Measurements from ENCODE around the gene CSF2RB.

The CSF2RB gene

DNA sequence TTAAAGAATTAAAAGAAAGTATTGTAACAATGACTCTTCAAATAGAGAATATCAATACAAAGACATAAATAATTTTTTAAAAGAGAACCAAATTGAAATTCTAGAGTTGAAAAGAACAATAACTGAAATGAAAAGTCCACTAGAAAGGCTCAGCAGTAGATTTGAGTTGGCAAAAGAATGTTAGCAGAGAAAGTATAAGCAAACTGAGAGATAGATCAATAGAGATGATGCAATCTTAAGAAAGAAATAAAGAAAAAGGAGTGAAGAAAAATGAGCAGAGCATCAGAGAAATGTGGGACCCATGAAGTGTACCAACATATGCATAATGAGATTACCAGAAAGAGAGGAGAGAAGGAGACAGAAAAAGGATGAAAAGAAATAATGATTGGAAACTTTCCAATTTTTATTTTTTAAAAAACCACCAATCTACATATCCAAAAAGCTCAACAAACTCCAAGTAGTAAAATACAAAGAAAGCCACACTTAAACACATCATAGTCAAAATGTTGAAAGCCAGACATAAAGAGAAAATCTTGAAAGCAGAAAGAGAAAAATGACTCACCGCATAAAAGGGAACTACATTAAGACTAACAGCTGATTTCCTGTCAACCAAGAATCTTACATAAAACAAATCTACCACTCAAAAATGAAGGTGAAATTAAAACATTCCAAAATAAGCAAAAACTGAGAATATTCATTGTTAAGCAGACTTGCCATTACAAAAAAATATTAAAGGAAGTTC lies 31.8 kb upstream of the CSF2RB start:
- no peak overlapping the region for H3K27ac ChIP-seq
- no peaks in the 10 kb centered on the region for H3K36me3 ChIP-seq
- H3K27me3 ChIP-seq = peaks cover 0 to 15% of the 10 kb centered on the region in 2 donors
- H3K9me3 ChIP-seq = peaks cover 6 to 21% (median 20%) of the 10 kb centered on the region in 3 donors
- H3K4me1 ChIP-seq = no peaks in the 10 kb centered on the region
- DNase-seq = no peak
- no peak overlapping the region for H3K4me3 ChIP-seq
- TF ChIP-seq, protein P1, sequence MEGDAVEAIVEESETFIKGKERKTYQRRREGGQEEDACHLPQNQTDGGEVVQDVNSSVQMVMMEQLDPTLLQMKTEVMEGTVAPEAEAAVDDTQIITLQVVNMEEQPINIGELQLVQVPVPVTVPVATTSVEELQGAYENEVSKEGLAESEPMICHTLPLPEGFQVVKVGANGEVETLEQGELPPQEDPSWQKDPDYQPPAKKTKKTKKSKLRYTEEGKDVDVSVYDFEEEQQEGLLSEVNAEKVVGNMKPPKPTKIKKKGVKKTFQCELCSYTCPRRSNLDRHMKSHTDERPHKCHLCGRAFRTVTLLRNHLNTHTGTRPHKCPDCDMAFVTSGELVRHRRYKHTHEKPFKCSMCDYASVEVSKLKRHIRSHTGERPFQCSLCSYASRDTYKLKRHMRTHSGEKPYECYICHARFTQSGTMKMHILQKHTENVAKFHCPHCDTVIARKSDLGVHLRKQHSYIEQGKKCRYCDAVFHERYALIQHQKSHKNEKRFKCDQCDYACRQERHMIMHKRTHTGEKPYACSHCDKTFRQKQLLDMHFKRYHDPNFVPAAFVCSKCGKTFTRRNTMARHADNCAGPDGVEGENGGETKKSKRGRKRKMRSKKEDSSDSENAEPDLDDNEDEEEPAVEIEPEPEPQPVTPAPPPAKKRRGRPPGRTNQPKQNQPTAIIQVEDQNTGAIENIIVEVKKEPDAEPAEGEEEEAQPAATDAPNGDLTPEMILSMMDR (IDR thresholded peaks at IDR 0.05) = no peak
- intact Hi-C loops (cut with DNase I; ENCODE audit: low total_unique reads) = no loop called here

DNA sequence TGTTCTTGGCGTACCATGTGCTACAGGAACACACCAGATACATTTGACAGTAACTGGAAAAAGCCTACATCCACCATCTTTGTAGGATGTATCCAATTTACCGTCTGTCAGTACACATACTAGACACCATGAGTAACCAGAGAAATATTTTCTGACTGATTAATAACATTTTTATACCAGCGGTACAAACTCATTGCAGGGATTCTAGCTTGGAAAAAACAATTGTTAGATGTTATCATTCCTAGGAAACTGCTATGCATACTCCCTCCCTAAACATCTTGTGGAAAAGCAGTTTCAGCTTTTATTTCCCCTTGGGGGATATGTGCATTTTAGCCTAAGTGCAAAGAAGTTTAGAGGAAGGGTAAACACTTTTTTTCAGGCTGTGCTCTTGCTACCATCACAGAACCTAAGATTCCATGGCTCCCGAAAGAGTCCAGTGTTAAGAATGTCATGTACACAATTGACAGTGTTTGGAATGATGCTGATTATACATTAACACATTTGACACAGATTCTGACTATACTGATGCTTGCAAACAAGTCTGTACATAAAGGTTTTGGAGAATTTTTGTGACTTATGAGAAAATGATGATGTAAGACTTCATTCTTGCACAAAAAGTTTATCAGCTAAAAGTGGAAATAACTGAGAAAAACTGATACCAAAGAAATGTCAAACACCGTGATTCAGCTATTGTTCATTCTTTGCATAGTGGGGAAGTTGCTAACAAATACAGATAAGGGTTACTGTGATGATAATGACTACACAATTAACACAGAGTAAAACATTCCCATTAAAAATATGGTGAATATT lies 28.9 kb upstream of the CSF2RB start:
- Histone ChIP-seq H3K27ac (no peak overlapping the region), H3K27me3 (peaks cover 0 to 5% of the 10 kb centered on the region in 2 donors), H3K36me3 (no peaks in the 10 kb centered on the region), H3K4me3 (no peak overlapping the region), H3K4me1 (no peaks in the 10 kb centered on the region), H3K9me3 (peaks cover 6 to 21% (median 20%) of the 10 kb centered on the region in 3 donors)
- no peak for DNase-seq
- intact Hi-C loops (cut with DNase I; ENCODE audit: low total_unique reads) = no loop called here
- TF ChIP-seq, protein P1 (IDR thresholded peaks at IDR 0.05) = no peak

DNA sequence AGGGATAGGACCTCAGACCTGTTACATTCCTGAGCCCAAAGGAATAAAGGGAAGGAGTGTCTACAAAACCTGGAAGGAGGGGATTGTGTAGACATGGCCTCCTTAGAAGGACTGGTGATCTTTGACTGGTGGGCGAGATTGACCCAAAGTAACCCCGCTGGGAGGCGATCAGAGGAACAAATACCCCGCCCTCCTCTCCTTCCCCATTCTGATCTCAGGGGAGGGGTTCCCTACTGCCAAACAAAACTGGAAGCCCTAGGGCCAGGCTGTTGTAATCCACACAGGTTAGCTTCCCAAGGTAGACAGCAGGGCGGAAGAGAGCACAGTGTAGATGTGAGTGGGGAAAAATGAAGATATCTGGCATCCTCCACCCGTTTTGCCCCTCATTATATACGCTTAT lies 28.0 kb upstream of the CSF2RB start:
- peaks cover 6 to 21% (median 20%) of the 10 kb centered on the region in 3 donors for H3K9me3 ChIP-seq
- no peak overlapping the region for H3K4me3 ChIP-seq
- H3K36me3 ChIP-seq = no peaks in the 10 kb centered on the region
- H3K27ac ChIP-seq = no peak overlapping the region
- no peak for DNase-seq
- TF ChIP-seq, protein P1 (IDR thresholded peaks at IDR 0.05) = no peak
- intact Hi-C loops (cut with DNase I; ENCODE audit: low total_unique reads) = no loop called here
- H3K4me1 ChIP-seq = no peaks in the 10 kb centered on the region
- peaks cover 0 to 5% of the 10 kb centered on the region in 2 donors for H3K27me3 ChIP-seq

DNA sequence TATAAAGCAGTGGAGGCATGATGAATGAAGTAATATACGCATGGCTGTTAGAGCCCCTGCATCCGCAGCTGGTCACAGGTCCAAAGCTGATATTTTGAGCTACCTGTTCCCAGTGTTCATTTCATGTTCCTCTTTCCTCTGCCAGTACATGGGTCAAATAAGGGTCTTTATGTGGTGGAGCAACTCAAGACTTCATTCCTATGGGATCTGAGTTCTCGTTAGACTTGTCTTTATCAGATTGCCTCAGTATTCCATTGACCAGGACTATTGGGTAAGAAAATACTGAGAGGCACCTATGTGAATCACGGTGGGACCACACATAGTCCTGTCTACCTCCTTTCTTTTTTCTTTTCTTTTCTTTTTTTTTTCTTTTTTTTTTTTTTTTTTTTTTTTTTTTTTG lies 27.4 kb upstream of the CSF2RB start:
- Histone ChIP-seq H3K27me3 (peaks cover 0 to 5% of the 10 kb centered on the region in 2 donors), H3K36me3 (no peaks in the 10 kb centered on the region), H3K4me1 (no peaks in the 10 kb centered on the region), H3K9me3 (peaks cover 2 to 19% (median 16%) of the 10 kb centered on the region in 3 donors), H3K27ac (no peak overlapping the region), H3K4me3 (no peak overlapping the region)
- intact Hi-C loops (cut with DNase I; ENCODE audit: low total_unique reads) = no loop called here
- TF ChIP-seq, protein P1 (IDR thresholded peaks at IDR 0.05) = no peak
- DNase-seq = no peak

DNA sequence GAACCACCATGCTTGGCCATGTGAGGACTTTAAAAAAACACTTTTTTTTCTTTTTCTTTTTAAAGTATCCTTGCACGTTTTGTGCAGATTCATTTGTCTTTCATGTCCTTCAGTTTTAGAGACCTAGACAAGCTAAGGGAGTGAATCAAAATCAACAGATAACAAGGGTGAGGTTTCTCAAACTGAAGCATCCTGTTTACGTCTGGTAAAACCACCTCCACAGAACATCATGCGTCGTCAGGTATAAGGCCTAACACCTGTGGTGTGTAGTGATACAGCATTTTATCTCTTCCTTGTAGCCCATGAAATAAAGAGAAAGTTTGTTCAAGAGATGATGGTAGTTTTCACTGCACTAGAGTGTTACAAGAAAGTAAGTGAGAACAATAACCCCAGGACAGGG lies 26.3 kb upstream of the CSF2RB start:
- peaks cover 0 to 5% of the 10 kb centered on the region in 2 donors for H3K27me3 ChIP-seq
- DNase-seq = no peak
- TF ChIP-seq, protein P1 (IDR thresholded peaks at IDR 0.05) = no peak

More for the DNA sequence above, 26.3 kb upstream of the CSF2RB start:
- H3K27ac ChIP-seq = no peak overlapping the region
- no peaks in the 10 kb centered on the region for H3K36me3 ChIP-seq
- H3K4me1 ChIP-seq = no peaks in the 10 kb centered on the region
- no peak overlapping the region for H3K4me3 ChIP-seq
- intact Hi-C loops (cut with DNase I; ENCODE audit: low total_unique reads) = no loop called here
- peaks cover 0 to 7% (median 6%) of the 10 kb centered on the region in 3 donors for H3K9me3 ChIP-seq
